HUDEP-2 (cell line): ENCODE measurements around the gene WWP2.
A peak's percentile ranks its signal among the peaks of the same experiment; 100 is the strongest.
"Not testable (repeated sequence)": the region's sequence is repeated elsewhere in the genome, so short reads cannot be mapped to it uniquely, and the experiment has no call there.

Experiments
- DNase-seq, 76 experiments: peaks; one replicate each; lab custom pipeline; 2025; ENCODE audit not compliant: unreplicated experiment in 76 of 76; lab: John Stamatoyannopoulos, UW

Gene WWP2

GRCh38 chr16:69938981-69939820 is 177.1 kb downstream of the WWP2 start:
- no peak for DNase-seq

GRCh38 chr16:69939821-69940585 is 177.9 kb downstream of the WWP2 start:
- no peak for DNase-seq

DNA sequence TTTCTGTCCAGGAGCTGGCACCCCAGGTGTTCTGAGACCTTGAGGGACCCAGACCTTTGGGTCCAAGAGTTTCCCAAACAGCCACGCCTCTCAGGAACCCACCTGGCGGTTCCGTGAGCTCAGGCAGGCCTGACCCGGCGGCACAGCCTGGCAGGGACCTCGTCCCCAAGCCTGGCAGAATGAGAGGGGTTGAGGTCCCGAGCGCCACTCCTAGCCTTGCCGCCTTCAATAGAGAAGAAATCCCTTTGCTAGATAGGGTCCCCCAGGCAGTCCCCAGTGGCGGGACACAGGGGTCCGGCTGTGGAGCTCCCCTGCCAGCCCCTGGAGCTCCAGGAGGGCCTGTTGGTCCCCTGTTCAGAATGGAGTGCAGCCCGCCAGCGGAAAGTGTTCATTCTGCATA is 178.5 kb downstream of the WWP2 start:
- no peak for DNase-seq

DNA sequence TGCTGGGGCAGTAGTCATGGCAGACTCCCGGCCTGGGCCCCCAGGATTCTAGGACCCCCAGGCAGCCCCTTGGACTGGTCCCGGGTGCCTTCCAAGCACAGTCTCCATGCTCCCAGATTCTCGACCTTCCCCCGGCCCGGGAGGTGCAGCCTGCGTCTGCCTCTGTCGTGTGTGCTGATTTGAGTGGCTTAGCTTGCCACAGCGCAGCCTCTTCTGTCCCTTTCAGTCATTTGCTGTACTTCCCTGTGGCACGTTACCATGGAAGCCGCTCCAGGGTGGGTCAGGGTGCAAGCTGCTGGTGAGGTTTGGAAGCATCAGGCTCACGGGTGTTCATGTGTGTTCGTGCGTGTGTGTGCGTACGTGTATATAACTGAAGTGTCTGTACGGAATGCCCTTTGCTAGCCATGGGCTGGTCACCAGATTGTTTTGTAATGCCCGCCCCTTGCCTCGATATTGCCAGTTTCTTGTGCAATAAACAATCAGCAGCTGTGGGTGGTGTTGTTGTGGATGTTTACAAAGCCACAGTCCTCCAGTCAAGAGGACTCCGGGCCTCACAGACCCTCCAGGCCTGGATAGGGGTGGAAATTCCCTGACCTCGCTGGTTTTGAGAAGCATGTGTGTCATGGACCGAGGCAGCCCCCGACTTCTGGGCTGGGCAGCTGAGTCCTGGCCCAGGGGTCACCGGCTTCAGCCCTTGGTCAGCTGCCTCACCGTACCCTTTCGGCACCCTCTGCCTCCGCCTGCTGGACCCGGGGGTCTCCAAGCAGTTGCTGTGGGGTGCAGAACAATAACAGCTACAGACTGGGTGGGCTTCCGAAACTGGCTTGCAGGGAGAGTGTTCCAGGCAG is 179.3 kb downstream of the WWP2 start:
- no peak for DNase-seq

DNA sequence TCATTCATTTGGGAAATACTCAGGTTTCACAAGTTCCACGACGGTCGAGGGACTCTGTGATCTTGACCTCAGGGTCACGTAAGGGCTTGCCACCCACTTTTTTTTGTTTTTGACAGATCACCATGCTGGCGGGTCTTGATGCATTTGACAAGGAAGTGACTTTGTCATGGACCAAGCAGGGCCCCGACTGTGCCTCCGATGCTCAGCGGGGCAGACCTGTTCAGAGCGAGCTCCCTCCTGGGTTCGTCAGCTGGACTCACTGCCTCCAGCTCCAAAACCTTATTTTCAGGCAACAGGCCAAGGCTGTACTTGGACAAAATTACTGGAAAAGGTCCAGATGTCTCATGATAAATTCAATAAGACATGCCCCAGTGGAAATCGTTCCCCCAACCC is 180.0 kb downstream of the WWP2 start:
- DNase-seq: no peak

DNA sequence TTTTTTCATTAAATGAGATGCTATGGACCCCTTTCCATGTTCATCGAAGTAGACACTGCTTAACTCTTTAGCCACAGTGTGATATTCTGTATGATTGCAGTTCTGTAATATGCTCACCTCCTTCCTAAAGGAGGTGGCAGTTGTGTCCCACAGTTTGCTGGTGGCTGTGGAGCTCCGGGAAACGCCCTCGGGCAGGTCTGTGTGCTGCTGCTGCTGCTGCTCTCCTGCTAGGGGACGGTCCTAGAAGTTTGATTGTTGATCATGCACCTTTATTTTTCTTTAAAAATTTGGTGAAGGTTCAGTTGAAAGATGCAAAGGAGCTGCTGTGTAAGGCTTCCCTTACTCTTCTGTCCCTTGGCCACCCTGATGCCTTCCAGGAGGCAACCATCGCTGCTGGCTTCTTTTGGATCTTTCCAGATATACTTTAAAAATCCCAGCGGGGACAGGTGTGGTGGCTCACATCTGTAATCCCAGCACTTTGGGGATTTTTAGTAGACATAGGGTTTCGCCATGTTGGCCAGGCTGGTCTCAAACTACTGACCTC is 180.6 kb downstream of the WWP2 start:
- no peak for DNase-seq

- DNase-seq: not testable (repeated sequence)
Measured at GRCh38 chr16:69943241-69944036, 181.3 kb downstream of the WWP2 start.

- DNase-seq: not testable (repeated sequence)
Measured at GRCh38 chr16:69950411-69950810, 188.3 kb downstream of the WWP2 start.

DNA sequence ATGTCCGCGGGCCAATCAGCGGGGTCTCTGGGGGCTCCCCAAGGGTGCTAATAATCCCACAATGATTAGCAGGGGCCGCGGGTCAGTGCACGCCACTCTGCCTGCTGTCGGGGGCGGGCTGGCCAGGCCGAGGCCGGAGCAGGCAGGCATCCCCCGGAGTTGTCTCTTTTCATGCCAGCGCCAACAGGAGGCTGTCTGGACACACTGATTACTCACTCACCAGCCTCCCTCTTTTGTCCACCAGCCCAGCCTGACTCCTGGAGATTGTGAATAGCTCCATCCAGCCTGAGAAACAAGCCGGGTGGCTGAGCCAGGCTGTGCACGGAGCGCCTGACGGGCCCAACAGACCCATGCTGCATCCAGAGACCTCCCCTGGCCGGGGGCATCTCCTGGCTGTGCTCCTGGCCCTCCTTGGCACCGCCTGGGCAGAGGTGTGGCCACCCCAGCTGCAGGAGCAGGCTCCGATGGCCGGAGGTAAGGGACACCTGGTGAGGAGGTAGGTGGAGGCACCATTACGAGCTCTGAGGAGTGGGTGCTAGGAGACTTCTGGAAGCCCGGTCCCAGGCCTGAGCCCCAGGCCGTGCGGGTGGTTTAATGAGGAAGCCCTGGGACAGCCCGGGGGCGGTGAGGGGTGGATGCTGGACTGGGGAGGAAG is 189.0 kb downstream of the WWP2 start, which contains the start of gene CLEC18A:
Gene CLEC18A (plus strand): TSS at position 318 of the 655 bp plus-strand sequence. CDS start 33 bp downstream, at position 351.
- DNase-seq: not testable (repeated sequence)

DNA sequence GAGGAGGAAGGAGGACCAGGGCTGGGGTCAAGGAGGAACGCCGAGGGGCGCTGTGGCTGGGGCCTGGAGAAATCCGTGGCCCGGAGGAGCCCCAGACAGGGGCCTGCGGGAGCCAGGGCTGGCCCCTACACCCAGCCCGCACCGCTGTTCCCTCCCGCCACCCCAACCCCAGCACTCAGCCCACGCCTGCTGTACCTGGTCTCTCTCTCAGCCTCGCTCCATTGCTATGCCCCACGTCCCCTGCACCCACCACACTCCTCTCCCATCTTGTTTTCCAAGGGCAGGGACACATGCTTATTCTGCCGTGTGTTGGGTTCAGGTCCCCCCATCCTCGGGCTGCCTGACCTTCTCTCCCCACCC is 189.5 kb downstream of the WWP2 start:
- not testable (repeated sequence) for DNase-seq

- not testable (repeated sequence) for DNase-seq
Measured at GRCh38 chr16:69952116-69952515, 190.0 kb downstream of the WWP2 start.

DNA sequence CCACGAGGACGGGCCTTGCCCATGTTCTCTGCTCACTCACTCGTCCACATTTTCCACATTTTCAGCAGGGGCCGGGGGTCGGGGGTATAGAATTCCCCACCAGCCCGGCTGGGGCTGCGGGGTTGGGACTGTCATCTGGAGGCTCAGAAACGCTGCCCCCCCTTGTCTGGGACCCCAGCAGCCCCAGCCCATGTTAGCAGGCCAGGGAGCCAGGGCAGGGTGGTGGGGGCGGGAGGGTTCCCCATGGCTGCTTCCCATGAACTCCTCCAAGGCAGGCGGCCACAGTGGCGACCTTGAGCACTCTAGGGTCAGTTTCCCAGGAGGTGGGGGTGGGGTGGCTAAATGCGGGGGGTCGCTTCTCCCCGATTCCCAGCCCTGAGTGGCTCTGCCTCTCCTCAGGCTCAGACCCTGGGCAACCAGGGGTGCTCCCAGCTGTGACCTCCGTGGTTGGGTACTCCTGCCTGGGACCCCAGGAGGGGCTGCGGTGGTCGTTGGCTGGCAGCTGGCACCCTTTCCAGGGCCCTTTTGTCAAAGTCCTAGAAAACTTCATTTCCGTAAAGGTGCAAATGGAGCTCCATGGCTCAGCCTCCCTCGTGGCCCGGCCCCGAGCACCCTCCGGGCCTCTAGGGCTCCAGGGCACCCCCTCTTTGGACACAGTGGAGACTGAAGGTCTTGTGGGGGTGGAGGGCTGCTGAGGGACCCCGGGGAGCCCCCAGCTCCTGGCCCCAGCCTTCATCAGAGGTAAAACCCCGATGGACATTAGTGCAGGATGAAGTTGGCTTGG is 190.6 kb downstream of the WWP2 start:
- DNase-seq: not testable (repeated sequence)

- DNase-seq: not testable (repeated sequence)
Measured at GRCh38 chr16:69954241-69954640, 192.1 kb downstream of the WWP2 start.

GRCh38 chr16:69963312-69963711 is 201.2 kb downstream of the WWP2 start:
- DNase-seq: not testable (repeated sequence)

DNA sequence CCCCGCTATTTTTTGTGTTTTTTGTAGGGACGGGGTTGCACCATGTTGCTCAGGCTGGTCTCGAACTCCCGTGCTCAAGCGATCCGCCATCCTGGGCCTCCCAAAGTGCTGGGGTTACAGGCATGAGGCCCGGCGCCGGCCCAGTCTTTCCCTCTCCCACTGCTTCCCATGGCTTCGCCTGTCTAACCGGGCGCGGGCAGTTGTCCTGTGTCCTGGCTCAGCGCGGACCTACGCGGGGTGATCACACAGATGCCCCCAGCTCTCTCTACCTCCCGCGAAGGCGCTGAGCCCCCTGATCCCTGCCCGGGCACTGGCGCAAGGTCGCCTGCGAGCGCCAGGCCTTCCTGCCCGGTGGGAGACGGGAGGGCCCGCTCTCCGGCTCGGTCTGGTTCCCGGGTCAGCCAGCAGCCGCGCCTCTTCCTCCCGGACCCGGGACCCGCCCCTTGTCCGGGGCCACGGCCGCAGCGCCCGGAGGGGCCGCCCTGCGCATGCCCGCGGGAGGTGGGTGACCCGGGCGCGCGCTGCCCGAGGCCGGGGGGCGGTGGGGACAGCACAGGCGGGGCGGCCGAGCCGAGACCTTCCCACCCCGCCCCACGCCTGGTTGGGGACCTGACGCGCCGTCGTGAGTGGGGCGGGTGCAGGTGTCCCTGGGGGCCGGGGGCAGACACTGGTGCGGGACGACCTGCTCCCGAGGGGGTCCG is 203.0 kb downstream of the WWP2 start:
- DNase-seq: peak in 1 of 76 experiments; percentile 7

GRCh38 chr16:69965661-69966054 is 203.5 kb downstream of the WWP2 start:
- not testable (repeated sequence) for DNase-seq

DNA sequence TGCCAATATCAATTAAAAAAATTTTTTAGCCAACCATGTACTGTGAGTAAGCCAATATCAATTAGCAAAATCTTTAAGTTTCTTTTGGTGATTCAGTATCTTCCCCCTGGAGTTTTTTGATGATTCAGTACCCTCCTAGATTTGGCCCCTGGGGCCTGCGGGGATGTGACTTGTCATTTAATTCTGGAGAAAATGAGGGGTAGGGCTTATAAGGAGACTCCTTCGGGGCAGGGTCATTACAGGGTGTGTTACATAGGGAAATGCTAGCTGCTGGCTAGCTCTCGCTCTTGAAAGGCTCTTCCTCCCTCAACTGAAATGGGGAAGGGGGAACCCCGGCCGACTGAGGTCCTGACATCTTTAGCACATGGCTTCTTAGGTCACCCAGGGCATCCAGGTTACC is 205.6 kb downstream of the WWP2 start:
- DNase-seq: not testable (repeated sequence)

GRCh38 chr16:69968125-69968524 is 206.0 kb downstream of the WWP2 start:
- not testable (repeated sequence) for DNase-seq
